Memory B cell (primary cell): ENCODE results near the gene PXMP4.
"Not testable (repeated sequence)": the region's sequence is repeated elsewhere in the genome, so short reads cannot be mapped to it uniquely, and the experiment has no call there.

ENCODE experiments used
- ATAC-seq: fragments of 150-1000 bp; cut with Tn5 transposase; 2 replicates; pipeline ENCODE4 v1.10.0; 2021; ENCODE audit warnings: low read depth, mild to moderate bottlenecking, moderate library complexity
- DNase-seq, 2 donors: peaks; one replicate each; pipeline ENCODE4 v3.0.0; 2022; ENCODE audit warnings: low spot score in 2 of 2
- H3K27ac Mint-ChIP-seq: one replicate; pipeline ENCODE4 v1.8.0; 2022; ENCODE audit warnings: mild to moderate bottlenecking, moderate library complexity, mixed read lengths
- H3K27me3 Mint-ChIP-seq: one replicate; pipeline ENCODE4 v1.8.0; 2022; ENCODE audit warnings: mixed read lengths
- H3K36me3 Mint-ChIP-seq: one replicate; pipeline ENCODE4 v1.8.0; 2022; ENCODE audit warnings: mild to moderate bottlenecking, mixed read lengths
- H3K4me1 Mint-ChIP-seq: one replicate; pipeline ENCODE4 v1.8.0; 2022; ENCODE audit warnings: mixed read lengths
- H3K4me3 Mint-ChIP-seq: one replicate; pipeline ENCODE4 v1.8.0; 2022; ENCODE audit warnings: mild to moderate bottlenecking, moderate library complexity, mixed read lengths
- H3K9me3 Mint-ChIP-seq: one replicate; pipeline ENCODE4 v1.8.0; 2022; ENCODE audit warnings: mixed read lengths

The PXMP4 gene, protein sequence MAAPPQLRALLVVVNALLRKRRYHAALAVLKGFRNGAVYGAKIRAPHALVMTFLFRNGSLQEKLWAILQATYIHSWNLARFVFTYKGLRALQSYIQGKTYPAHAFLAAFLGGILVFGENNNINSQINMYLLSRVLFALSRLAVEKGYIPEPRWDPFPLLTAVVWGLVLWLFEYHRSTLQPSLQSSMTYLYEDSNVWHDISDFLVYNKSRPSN

GRCh38 chr20:33719989-33720709 lies at the start of gene PXMP4:
Gene PXMP4, minus strand, starts transcription at chr20:33720310. Its CDS starts 103 bp downstream, at chr20:33720207.
- H3K27ac Mint-ChIP-seq, result peak within 1 kb of the TSS; percentile 89
- DNase-seq, result peak; percentile 69 to 84
- ATAC-seq, result peak; percentile 95
- peaks cover 6% of the 10 kb centered on the region for H3K36me3 Mint-ChIP-seq
- peaks cover 14% of the 10 kb centered on the region for H3K4me1 Mint-ChIP-seq
- H3K9me3 Mint-ChIP-seq, result peaks cover 2% of the 10 kb centered on the region
- peak within 1 kb of the TSS; percentile 93 for H3K4me3 Mint-ChIP-seq
- no peaks in the 10 kb centered on the region for H3K27me3 Mint-ChIP-seq

- Mint-ChIP-seq H3K9me3 (no peaks in the 10 kb centered on the region), H3K27ac (no peak overlapping the region), H3K36me3 (peaks cover 18% of the 10 kb centered on the region), H3K4me3 (no peak overlapping the region), H3K27me3 (no peaks in the 10 kb centered on the region), H3K4me1 (peaks cover 14% of the 10 kb centered on the region)
- no peak for ATAC-seq
- no peak for DNase-seq
Measured at GRCh38 chr20:33769043-33769442, 48.9 kb upstream of the PXMP4 start.

- Mint-ChIP-seq H3K36me3 (peaks cover 18% of the 10 kb centered on the region), H3K27ac (no peak overlapping the region), H3K27me3 (no peaks in the 10 kb centered on the region), H3K4me3 (no peak overlapping the region), H3K4me1 (peaks cover 7% of the 10 kb centered on the region), H3K9me3 (no peaks in the 10 kb centered on the region)
- DNase-seq (no peak), ATAC-seq (no peak)
Measured at GRCh38 chr20:33767777-33768138, 47.6 kb upstream of the PXMP4 start.

DNA sequence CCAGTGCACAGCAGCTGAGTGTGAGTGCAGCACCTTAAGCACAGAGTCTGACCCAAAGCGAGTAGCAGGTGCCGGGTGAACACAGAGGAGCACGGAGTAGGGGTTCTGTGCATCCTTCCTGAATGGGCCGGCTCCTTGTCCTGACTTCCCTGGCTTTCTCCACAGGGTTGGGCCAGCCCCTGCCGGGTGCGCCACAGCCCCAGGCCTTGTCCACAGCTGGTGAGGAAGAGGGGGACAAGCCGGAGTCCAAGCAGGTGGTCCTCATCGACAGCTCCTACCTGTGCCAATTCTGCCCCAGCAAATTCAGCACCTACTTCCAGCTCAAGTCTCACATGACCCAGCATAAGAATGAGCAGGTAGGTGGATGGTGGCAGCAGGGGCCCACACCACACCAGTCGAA lies 46.6 kb upstream of the PXMP4 start:
- no peak overlapping the region for H3K27ac Mint-ChIP-seq
- H3K36me3 Mint-ChIP-seq, result peaks cover 14% of the 10 kb centered on the region
- ATAC-seq (no peak), DNase-seq (no peak)
- no peaks in the 10 kb centered on the region for H3K9me3 Mint-ChIP-seq
- no peaks in the 10 kb centered on the region for H3K27me3 Mint-ChIP-seq
- H3K4me1 Mint-ChIP-seq, result no peaks in the 10 kb centered on the region
- H3K4me3 Mint-ChIP-seq, result no peak overlapping the region

DNA sequence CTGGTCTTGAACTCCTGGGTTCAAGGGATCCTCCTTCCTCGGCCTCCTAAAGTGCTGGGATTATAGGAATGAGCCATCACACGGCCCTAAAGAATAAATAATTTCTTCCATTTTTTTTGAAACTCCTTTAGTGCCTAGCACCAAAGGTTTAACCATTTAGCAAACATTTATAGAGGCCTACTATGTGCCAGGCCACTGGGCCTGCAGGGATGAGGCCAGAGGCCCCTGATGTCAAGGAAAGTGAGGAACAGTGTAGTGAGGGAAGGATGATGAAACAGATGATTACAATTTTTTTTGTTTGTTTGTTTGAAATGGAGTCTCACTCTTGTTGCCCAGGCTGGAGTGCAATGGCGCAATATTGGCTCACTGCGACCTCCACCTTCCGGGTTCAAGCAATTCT lies 45.5 kb upstream of the PXMP4 start:
- Mint-ChIP-seq H3K9me3 (no peaks in the 10 kb centered on the region), H3K36me3 (peaks cover 14% of the 10 kb centered on the region), H3K27ac (no peak overlapping the region), H3K4me1 (no peaks in the 10 kb centered on the region), H3K4me3 (no peak overlapping the region), H3K27me3 (no peaks in the 10 kb centered on the region)
- ATAC-seq (no peak), DNase-seq (no peak)

GRCh38 chr20:33765099-33765498 lies 45.0 kb upstream of the PXMP4 start:
- no peak overlapping the region for H3K4me3 Mint-ChIP-seq
- no peaks in the 10 kb centered on the region for H3K9me3 Mint-ChIP-seq
- no peak for ATAC-seq
- H3K36me3 Mint-ChIP-seq, result peaks cover 14% of the 10 kb centered on the region
- H3K27ac Mint-ChIP-seq, result no peak overlapping the region
- no peaks in the 10 kb centered on the region for H3K27me3 Mint-ChIP-seq
- no peak for DNase-seq
- H3K4me1 Mint-ChIP-seq, result no peaks in the 10 kb centered on the region

DNA sequence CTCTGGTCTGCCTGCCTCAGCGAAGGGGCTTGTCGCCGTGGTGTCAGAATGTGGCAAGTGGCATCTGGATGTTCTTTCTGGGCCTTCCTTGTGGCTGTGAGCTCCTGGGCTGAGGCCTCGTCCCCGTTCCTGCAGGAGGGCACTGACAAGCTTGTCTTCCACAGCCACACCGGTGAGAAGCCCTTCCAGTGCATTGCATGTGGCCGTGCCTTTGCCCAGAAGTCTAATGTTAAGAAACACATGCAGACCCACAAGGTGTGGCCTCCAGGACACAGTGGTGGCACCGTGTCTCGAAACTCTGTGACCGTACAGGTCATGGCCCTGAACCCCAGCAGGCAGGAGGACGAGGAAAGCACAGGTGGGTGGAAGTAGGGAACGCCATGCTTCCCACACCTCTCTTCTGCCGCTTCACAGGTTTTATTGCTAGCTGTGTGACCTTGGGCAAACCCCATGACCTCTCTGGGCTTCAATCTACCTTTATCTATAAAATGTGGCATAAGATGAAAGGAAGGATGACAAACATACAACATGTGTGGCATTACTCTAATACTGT lies 41.7 kb upstream of the PXMP4 start:
- Mint-ChIP-seq H3K4me3 (no peak overlapping the region), H3K27me3 (no peaks in the 10 kb centered on the region), H3K4me1 (no peaks in the 10 kb centered on the region), H3K27ac (no peak overlapping the region), H3K36me3 (peaks cover 25% of the 10 kb centered on the region), H3K9me3 (peaks cover 4% of the 10 kb centered on the region)
- ATAC-seq (no peak), DNase-seq (no peak)

DNA sequence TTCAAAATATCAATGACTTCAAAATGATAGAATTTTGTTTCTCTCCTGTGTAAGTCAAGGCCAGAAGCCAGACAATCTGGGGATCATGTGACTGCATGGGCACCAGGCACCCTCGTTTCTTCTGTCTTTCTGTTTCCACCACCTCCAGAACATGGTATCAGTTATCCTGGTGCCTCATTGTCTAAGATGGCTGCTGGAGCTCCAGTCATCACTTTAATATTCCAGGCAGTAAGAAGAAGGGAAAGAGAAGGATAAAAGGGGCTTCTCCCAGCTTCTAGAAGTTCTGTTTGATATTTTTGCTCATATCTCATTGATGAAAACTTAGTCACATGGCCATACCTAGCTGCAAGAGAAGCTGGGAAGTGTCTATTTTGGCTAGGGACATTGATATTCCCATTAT lies 37.3 kb upstream of the PXMP4 start:
- ATAC-seq, result no peak
- peaks cover 29% of the 10 kb centered on the region for H3K36me3 Mint-ChIP-seq
- H3K4me1 Mint-ChIP-seq, result peaks cover 2% of the 10 kb centered on the region
- no peak overlapping the region for H3K27ac Mint-ChIP-seq
- no peak overlapping the region for H3K4me3 Mint-ChIP-seq
- no peaks in the 10 kb centered on the region for H3K27me3 Mint-ChIP-seq
- peaks cover 4% of the 10 kb centered on the region for H3K9me3 Mint-ChIP-seq
- no peak for DNase-seq

DNA sequence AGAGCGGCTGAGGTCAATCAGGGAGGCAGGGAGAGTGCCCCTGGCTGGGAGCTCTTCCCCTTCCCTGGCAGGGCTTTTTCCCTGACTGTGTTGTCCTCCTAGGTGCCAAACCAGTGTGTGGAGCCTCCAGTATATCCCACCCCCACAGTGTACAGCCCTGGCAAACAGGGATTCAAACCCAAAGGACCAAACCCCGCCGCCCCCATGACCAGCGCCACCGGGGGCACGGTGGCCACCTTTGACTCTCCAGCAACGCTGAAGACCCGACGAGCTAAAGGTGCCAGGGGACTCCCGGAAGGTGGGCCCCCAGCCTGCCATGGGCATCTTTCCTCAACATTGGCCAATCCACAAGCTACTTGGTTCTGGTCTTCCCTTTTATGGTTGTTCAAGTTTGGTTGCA lies 36.9 kb upstream of the PXMP4 start:
- H3K9me3 Mint-ChIP-seq, result peaks cover 4% of the 10 kb centered on the region
- no peak overlapping the region for H3K4me3 Mint-ChIP-seq
- H3K27me3 Mint-ChIP-seq, result no peaks in the 10 kb centered on the region
- no peak for ATAC-seq
- peaks cover 2% of the 10 kb centered on the region for H3K4me1 Mint-ChIP-seq
- no peak for DNase-seq
- H3K27ac Mint-ChIP-seq, result no peak overlapping the region
- peaks cover 29% of the 10 kb centered on the region for H3K36me3 Mint-ChIP-seq

DNA sequence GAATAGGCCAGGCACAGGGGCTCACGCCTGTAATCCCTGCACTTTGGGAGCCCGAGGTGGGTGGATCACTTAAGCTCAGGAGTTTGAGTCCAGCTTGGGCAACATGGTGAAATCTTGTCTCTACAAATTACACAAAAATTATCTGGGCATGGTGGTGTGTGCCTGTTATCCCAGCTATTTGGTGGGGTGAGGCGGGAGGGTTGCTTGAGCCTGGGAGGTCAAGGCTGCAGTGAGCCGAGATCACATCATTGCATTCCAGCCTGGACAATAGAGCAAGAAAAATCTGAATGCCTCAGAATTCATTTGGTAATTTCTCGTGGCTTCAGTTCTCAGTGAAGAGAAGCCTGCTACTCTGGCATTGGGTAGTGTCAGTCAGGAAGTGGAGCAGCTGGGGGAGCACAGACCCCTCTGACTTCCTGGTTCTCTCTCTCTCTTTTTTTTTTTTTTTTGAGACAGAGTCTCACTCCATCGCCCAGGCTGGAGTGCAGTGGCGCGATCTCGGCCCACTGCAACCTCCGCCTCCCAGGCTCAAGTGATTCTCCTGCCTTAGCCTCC lies 35.9 kb upstream of the PXMP4 start:
- H3K9me3 Mint-ChIP-seq, H3K4me3 Mint-ChIP-seq, H3K4me1 Mint-ChIP-seq, H3K27me3 Mint-ChIP-seq, DNase-seq: not testable (repeated sequence)
- ATAC-seq, result peak; percentile 96
- H3K27ac Mint-ChIP-seq, result peak overlapping the region; percentile 50
- peaks cover 29% of the 10 kb centered on the region for H3K36me3 Mint-ChIP-seq

DNA sequence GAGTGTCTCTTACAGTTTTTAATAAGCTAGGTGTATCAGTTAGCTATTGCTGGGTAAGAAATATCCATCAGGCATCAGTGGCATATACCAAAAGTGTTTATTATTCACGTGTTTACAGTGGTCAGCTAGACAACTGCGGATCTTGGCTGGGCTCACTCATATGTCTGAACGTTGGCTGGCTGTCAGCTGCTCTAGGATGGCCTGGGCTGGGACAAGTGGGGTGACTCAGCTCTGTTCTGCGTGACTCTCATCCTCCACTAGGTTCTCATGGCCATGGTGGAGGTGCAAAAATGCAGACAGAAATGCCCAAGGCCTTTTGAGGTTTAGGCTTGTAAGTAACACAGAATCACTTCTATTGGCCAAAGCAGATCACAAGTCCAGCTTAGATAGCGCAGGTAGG lies 33.7 kb upstream of the PXMP4 start:
- peaks cover 27% of the 10 kb centered on the region for H3K36me3 Mint-ChIP-seq
- ATAC-seq (no peak), DNase-seq (no peak)

GRCh38 chr20:33753143-33753542 lies 33.0 kb upstream of the PXMP4 start:
- ATAC-seq (no peak), DNase-seq (no peak)
- Mint-ChIP-seq H3K4me1 (peaks cover 2% of the 10 kb centered on the region), H3K27me3 (no peaks in the 10 kb centered on the region), H3K27ac (no peak overlapping the region), H3K36me3 (peaks cover 24% of the 10 kb centered on the region), H3K4me3 (no peak overlapping the region), H3K9me3 (peaks cover 4% of the 10 kb centered on the region)

More for the DNA sequence above, 33.7 kb upstream of the PXMP4 start:
- peaks cover 2% of the 10 kb centered on the region for H3K4me1 Mint-ChIP-seq
- H3K9me3 Mint-ChIP-seq, result peaks cover 4% of the 10 kb centered on the region
- H3K27ac Mint-ChIP-seq, result no peak overlapping the region
- no peak overlapping the region for H3K4me3 Mint-ChIP-seq
- no peaks in the 10 kb centered on the region for H3K27me3 Mint-ChIP-seq

GRCh38 chr20:33751775-33752174 lies 31.7 kb upstream of the PXMP4 start:
- peaks cover 2% of the 10 kb centered on the region for H3K4me1 Mint-ChIP-seq
- no peak overlapping the region for H3K4me3 Mint-ChIP-seq
- no peak overlapping the region for H3K27ac Mint-ChIP-seq
- no peaks in the 10 kb centered on the region for H3K27me3 Mint-ChIP-seq
- ATAC-seq (no peak), DNase-seq (no peak)
- H3K36me3 Mint-ChIP-seq, result peaks cover 14% of the 10 kb centered on the region
- no peaks in the 10 kb centered on the region for H3K9me3 Mint-ChIP-seq

GRCh38 chr20:33746325-33746998 lies 26.4 kb upstream of the PXMP4 start:
- H3K36me3 Mint-ChIP-seq, result peaks cover 13% of the 10 kb centered on the region
- no peak for DNase-seq
- peaks cover 4% of the 10 kb centered on the region for H3K4me1 Mint-ChIP-seq
- no peaks in the 10 kb centered on the region for H3K27me3 Mint-ChIP-seq
- ATAC-seq, result no peak
- H3K9me3 Mint-ChIP-seq, result peaks cover 1% of the 10 kb centered on the region
- H3K27ac Mint-ChIP-seq, result no peak overlapping the region
- H3K4me3 Mint-ChIP-seq, result no peak overlapping the region
